ENCODE results near the gene OR5H6.
"Not testable (repeated sequence)": the region's sequence is repeated elsewhere in the genome, so short reads cannot be mapped to it uniquely, and the experiment has no call there.

The OR5H6 gene

GRCh38 chr3:98263944-98264343 lies at the start of gene OR5H6:
Gene OR5H6 (plus strand): TSS chr3:98264244. CDS start chr3:98264333, 89 bp downstream.
- DNase-seq: no peak

DNA sequence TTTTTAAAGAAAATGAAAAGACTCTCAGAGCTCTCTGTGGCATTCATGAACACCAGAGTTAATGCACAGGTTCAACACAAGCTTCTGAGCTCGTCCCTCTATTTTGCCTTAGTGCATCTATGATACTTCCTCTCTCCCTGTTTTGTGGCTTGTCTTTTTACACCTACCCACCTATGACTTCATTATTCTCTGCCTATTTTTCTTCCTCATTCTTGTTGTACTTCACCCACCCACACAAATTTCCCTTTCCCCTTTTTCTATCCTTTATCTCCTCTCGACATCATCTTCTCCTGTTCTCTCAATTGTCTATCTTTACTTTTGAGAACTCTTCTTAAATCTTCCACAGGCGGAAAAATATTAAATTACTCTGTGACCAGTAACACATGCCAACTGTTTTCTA lies 49.0 kb upstream of the OR5H6 start:
- no peak for DNase-seq

DNA sequence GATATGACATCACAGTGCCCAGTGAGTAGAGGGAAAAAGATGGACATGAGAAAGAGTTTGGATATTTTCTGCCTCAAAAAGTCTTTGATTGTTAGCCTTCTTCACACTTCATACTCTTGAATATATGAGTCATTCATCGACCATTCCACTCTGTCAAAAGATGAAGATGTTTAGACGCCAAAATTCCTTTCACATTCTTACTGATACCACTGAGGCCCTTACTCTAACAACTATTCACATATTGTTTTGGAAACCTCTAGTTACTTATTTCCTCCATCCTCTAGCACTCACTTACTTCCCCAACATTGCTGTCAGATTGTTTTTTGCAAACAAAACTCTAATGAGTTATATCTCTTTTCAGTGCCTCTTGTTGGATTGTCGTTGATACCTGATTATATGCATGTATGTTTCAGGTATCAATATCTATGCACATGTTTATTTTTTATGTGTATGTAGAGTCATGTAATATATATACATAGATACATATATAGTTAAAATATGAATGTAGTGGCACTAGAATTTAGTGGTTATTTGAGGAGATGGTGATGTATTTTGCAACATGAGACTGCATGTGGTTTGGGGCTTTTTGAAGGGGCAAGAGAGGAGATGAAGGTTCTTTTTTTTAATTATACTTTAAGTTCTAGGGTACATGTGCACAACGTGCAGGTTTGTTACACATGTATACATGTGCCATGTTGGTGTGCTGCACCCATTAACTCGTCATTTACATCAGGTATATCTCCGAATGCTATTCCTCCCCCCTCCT lies 40.0 kb upstream of the OR5H6 start:
- DNase-seq: no peak

GRCh38 chr3:98232489-98232888 lies 31.6 kb upstream of the OR5H6 start:
- no peak for DNase-seq

GRCh38 chr3:98233468-98233867 lies 30.6 kb upstream of the OR5H6 start:
- no peak for DNase-seq

DNA sequence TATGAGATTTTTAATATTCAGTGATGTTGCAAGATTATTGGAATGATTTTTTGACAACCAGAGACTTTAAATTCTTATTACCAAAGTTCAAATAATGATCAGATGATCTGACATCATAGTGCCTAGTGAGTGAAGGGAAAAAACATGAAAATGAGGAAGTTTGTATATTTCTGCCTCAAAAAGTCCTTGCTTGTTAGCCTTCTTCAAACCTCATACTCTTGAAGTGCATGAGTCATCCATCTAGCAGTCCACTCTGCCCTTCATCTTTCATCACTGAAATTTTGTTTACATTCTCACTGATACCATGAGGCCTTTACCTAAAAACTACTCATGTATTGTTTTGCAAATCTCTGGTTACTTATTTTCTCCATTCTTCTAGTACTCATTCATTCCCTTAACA lies 23.9 kb upstream of the OR5H6 start:
- no peak for DNase-seq

DNA sequence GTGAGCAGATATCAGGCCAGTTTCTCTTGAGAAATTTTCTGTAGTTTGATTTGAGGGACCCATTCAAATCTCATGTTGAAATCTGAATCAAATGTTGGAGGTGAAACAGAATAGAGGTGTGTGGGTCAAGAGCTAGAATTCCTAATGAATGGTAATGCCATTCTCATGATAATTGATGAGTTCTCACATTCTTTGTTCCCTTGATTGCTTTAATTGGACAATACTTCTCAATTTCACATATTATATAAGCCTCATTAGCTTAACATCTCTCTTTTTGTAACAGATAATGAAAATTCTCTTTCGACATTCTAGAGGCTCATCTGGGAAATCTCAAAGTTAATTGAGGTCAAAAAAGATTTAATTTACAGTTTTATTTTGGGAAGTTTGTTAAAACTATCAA lies 21.9 kb upstream of the OR5H6 start:
- DNase-seq: no peak

GRCh38 chr3:98243843-98244242 lies 20.2 kb upstream of the OR5H6 start:
- no peak for DNase-seq

DNA sequence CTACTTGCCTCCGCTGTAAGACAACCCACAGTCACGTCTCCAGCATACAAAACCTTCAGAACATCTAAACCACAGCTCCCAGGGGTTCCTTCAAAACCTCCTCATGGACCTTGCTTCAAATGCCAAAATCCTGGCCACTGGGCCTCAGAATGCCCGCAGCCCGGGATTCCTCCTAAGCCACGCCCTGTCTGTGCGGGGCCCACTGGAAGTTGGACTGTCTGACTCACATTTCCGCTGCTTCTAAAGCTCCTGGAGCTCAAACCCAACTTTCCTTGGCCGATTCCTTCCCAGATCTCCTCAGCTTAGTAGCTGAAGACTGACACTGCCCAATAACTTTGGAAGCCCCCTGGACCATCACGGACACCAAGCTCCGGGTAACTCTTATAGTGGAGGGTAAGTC lies 17.9 kb upstream of the OR5H6 start:
- no peak for DNase-seq

GRCh38 chr3:98256026-98256425 lies 8.0 kb upstream of the OR5H6 start:
- not testable (repeated sequence) for DNase-seq

DNA sequence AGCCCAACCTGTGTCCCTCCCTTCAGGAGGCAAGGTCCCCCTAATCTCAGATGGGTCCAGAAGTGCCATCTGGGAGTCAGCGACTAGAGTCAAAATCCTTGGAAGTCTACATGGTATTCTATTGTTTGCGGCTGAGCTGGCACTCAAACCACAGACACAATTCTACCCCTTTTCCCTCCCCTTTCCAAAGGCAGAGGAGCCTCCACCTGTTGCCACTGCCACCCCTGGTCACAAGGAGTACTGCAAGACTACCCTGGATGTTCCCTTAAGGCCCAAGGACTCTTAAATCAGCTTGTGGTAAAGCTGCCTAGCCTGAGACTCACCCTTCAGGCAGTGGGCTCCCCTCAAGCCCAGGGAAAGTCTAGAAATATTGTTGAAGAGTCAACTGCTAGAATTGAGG lies 4.3 kb upstream of the OR5H6 start:
- no peak for DNase-seq

DNA sequence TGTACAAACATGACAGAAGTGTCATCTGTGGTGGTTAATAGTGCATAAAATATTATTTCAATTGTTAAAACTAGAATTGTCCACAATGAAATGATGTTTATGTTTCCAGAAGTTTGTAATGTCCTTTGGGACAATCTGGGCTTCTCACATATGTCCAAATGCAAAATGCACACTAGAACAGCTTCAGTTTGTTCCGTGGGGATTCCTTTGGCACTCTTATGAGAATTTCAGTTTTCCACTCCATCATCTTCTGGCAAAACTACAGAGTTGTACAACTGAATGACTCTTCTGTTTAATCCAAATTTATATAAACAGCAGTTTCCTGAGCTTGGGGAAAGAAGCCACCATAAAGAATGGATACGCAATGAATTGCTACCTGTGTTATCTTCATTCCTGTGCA lies 2.0 kb upstream of the OR5H6 start:
- no peak for DNase-seq

DNA sequence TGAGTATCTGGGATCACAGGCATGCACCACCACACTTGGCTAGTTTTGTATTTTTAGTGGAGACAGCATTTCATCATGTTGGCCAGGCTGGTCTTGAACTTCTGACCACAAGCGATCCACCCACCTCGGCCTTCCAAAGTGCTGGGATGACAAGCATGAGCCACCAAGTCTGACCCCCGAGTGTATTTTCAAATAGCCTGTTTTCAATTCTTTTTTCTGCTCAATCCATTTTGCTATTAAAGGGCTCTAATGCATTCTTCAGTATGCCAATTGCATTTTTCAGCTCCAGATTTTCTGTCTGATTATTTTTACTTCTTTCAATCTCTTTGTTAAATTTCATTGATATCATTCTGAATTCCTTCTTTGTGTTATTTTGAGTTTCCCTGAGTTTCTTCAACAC lies 5.8 kb downstream of the OR5H6 start:
- no peak for DNase-seq

GRCh38 chr3:98272126-98272525 lies 8.1 kb downstream of the OR5H6 start:
- DNase-seq: no peak

- DNase-seq: no peak
Observed at GRCh38 chr3:98274914-98275313, 10.9 kb downstream of the OR5H6 start.

GRCh38 chr3:98282205-98282604 lies 18.2 kb downstream of the OR5H6 start, which contains the start of gene OR5H2:
Gene OR5H2 (plus strand): TSS chr3:98282505. CDS start chr3:98282903, 398 bp downstream.
- DNase-seq: no peak

- DNase-seq: no peak
Observed at GRCh38 chr3:98290916-98291315, 26.9 kb downstream of the OR5H6 start.

DNA sequence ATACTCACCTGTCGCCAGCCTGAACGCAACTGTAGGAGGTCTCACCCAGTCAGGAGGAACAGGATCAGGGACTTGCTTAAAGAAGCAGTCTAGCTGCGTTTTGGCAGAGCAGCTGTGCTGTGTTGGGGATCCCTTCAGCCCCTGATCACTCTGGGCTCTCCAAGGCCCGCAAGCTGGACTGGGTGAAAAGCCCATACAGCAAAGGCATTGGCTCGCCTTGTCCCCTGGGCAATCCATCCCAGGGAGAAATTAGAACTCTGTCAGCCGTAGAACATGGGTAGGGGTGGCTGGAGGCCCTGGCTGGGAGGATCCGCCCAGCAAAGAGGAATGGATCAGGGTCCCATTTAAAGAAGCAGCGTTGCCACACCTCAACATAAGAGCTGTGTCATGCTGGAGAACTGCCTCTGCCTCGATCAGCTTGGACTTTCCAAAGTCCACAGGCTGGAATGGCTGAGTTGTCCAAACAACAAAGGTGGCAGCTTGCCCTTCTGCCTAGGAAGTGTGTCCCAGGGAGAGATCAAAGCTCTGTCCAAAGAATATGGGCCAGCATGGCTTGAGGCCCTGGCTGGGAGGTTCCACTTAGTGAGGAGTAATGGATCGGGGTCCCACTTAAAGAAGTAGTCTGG lies 27.4 kb downstream of the OR5H6 start:
- DNase-seq: no peak
